Cardiac atrium fibroblast (primary cell): ENCODE measurements around the gene WFDC12. TPM values are rescaled to one million over a fixed set of nuclear protein-coding genes. Genes with fewer than 3 reads are reported as not detected.

Experiments
- total RNA-seq: library from RNA; depleted of rRNA; stranded (reverse); fragments of >200 nt; gene quantifications from 2 replicates; pipeline ENCODE4 v1.2.3, GENCODE V29; 2015

The WFDC12 gene
- total RNA-seq, result not detected in 2 replicates

GRCh38 chr20:45124365-45124764, at the start of gene WFDC12:
Gene WFDC12, minus strand, starts transcription at chr20:45124465. Its CDS starts 18 bp downstream, at chr20:45124447.

GRCh38 chr20:45114465-45115385, 9.5 kb downstream of the WFDC12 start, which contains the start of gene WFDC5:
Gene WFDC5, minus strand, starts transcription at chr20:45115174. Its CDS starts 91 bp downstream, at chr20:45115083.

GRCh38 chr20:45100563-45101245, 23.6 kb downstream of the WFDC12 start, which contains the start of gene KCNS1:
Gene KCNS1, minus strand, starts transcription at chr20:45101127. Its CDS starts 1,891 bp downstream, at chr20:45099236.

Other genes starting within 250 kb of the WFDC12 start
- gene YWHAB, start 238.8 kb downstream of the WFDC12 start, total RNA-seq, result 96.9 and 116 TPM in 2 replicates
- gene PABPC1L, start 214.4 kb downstream of the WFDC12 start, total RNA-seq, result 11.6 and 20.1 TPM in 2 replicates
- 22.0 and 42.9 TPM in 2 replicates for gene TOMM34, start 164.1 kb downstream of the WFDC12 start, total RNA-seq
- 13.5 and 19.8 TPM in 2 replicates for gene STK4, start 158.0 kb downstream of the WFDC12 start, total RNA-seq
- 2.3 and 2.4 TPM in 2 replicates for gene KCNS1, start 23.3 kb downstream of the WFDC12 start, total RNA-seq
- gene WFDC5, start 9.3 kb downstream of the WFDC12 start, total RNA-seq, result not detected in 2 replicates
- gene PI3, start 50.4 kb upstream of the WFDC12 start, total RNA-seq, result 4.5 TPM in 1 of 2 replicates, not detected in the other
- gene SEMG1, start 82.6 kb upstream of the WFDC12 start, total RNA-seq, result not detected in 2 replicates
- gene SEMG2, start 96.9 kb upstream of the WFDC12 start, total RNA-seq, result not detected in 2 replicates
- not detected in 2 replicates for gene SLPI, start 130.1 kb upstream of the WFDC12 start, total RNA-seq
- not detected in 2 replicates for gene RBPJL, start 182.4 kb upstream of the WFDC12 start, total RNA-seq
- gene MATN4, start 183.8 kb upstream of the WFDC12 start, total RNA-seq, result not detected in 2 replicates
- gene SDC4, start 224.0 kb upstream of the WFDC12 start, total RNA-seq, result 43.5 and 50.7 TPM in 2 replicates
- gene SYS1, start 238.7 kb upstream of the WFDC12 start, total RNA-seq, result 26.4 and 43.4 TPM in 2 replicates